HepG2 (cell line): Measurements from ENCODE around the gene PGP. TPM values are rescaled to one million over a fixed set of nuclear protein-coding genes. Genes with fewer than 3 reads are reported as not detected.

Experiments used
- ATAD3A ChIP-seq: sonication (generic); formaldehyde crosslinking; IDR thresholded peaks from 2 replicates; pipeline ENCODE4 v1.4.0; 2020; ENCODE audit warnings: missing genetic modification reagents
- ATF1 ChIP-seq: IDR thresholded peaks from 2 replicates; pipeline ENCODE4 v1.6.1; 2016; ENCODE audit warnings: mild to moderate bottlenecking, control low read depth
- CAMTA2 ChIP-seq: sonication (generic); formaldehyde crosslinking; IDR thresholded peaks from 2 replicates; pipeline ENCODE4 v1.4.0; 2020; ENCODE audit warnings: mild to moderate bottlenecking, missing genetic modification reagents, borderline replicate concordance
- CBX2 ChIP-seq, 2 experiments: fragments of 200-600 bp in 1 of 2; sonication (generic); formaldehyde crosslinking in 1 of 2; IDR thresholded peaks; 2 replicates each; pipeline versions ENCODE4 v1.7.0 to v1.8.1; 2018 to 2022; ENCODE audit warnings: low read depth in 2 of 2, low read length in 1 of 2, mild to moderate bottlenecking in 1 of 2, missing genetic modification reagents in 1 of 2
- CENPT ChIP-seq: sonication (generic); formaldehyde crosslinking; IDR thresholded peaks from 2 replicates; pipeline ENCODE4 v1.8.0; 2022; ENCODE audit warnings: low read depth, mild to moderate bottlenecking, moderate library complexity, missing genetic modification reagents
- CHD4 ChIP-seq: fragments of 200-600 bp; sonication (generic); IDR thresholded peaks from 2 replicates; pipeline ENCODE4 v1.7.0; 2017; ENCODE audit warnings: mild to moderate bottlenecking, low read length, borderline replicate concordance
- HES4 ChIP-seq: sonication (generic); formaldehyde crosslinking; IDR thresholded peaks from 2 replicates; pipeline ENCODE4 v1.9.0; 2021; ENCODE audit warnings: mild to moderate bottlenecking, missing genetic modification reagents, borderline replicate concordance
- KLF12 ChIP-seq: sonication (generic); formaldehyde crosslinking; IDR thresholded peaks from 2 replicates; pipeline ENCODE4 v1.4.0; 2020; ENCODE audit warnings: missing genetic modification reagents, borderline replicate concordance
- KLF15 ChIP-seq: sonication (generic); formaldehyde crosslinking; IDR thresholded peaks from 2 replicates; pipeline ENCODE4 v1.8.1; 2023; ENCODE audit warnings: borderline replicate concordance, mild to moderate bottlenecking, inconsistent platforms, missing genetic modification reagents, mixed read lengths
- NKX3-1 ChIP-seq: sonication (generic); formaldehyde crosslinking; IDR thresholded peaks from 2 replicates; pipeline ENCODE4 v1.5.0; 2020; ENCODE audit warnings: missing genetic modification reagents
- NR1H2 ChIP-seq: sonication (generic); formaldehyde crosslinking; IDR thresholded peaks from 2 replicates; pipeline ENCODE4 v1.8.1; 2022; ENCODE audit warnings: low read depth, missing genetic modification reagents, borderline replicate concordance
- PHF21A ChIP-seq: sonication (generic); formaldehyde crosslinking; IDR thresholded peaks from 2 replicates; pipeline ENCODE4 v1.5.0; 2020; ENCODE audit warnings: mild to moderate bottlenecking, missing genetic modification reagents
- RELA ChIP-seq: sonication (generic); formaldehyde crosslinking; IDR thresholded peaks from 2 replicates; pipeline ENCODE4 v1.4.0; 2020; ENCODE audit warnings: missing genetic modification reagents
- SPEN ChIP-seq: sonication (generic); formaldehyde crosslinking; IDR thresholded peaks from 2 replicates; pipeline ENCODE4 v1.5.1; 2020; ENCODE audit warnings: low read depth, mild to moderate bottlenecking, missing genetic modification reagents
- TEF ChIP-seq: sonication (generic); formaldehyde crosslinking; IDR thresholded peaks from 2 replicates; pipeline ENCODE4 v1.5.0; 2020; ENCODE audit warnings: missing genetic modification reagents
- THAP11 ChIP-seq: IDR thresholded peaks from 2 replicates; pipeline ENCODE4 v1.6.1; 2016; ENCODE audit warnings: missing biosample characterization, missing genetic modification reagents
- U2AF1 ChIP-seq: fragments of 200-400 bp; formaldehyde crosslinking; optimal IDR thresholded peaks from 2 replicates; pipeline ENCODE3; 2017; ENCODE audit warnings: mild to moderate bottlenecking, low read depth, low read length
- ZFP37 ChIP-seq: sonication (generic); formaldehyde crosslinking; IDR thresholded peaks from 2 replicates; pipeline ENCODE4 v1.4.0; 2020; ENCODE audit warnings: missing genetic modification reagents, borderline replicate concordance
- ZNF510 ChIP-seq: sonication (generic); formaldehyde crosslinking; IDR thresholded peaks from 2 replicates; pipeline ENCODE4 v1.4.0; 2020; ENCODE audit warnings: low read depth, mild to moderate bottlenecking, missing genetic modification reagents
- ZNF556 ChIP-seq: sonication (generic); formaldehyde crosslinking; IDR thresholded peaks from 2 replicates; pipeline ENCODE4 v1.4.0; 2020; ENCODE audit warnings: mild to moderate bottlenecking, missing genetic modification reagents, borderline replicate concordance
- ZNF704 ChIP-seq: sonication (generic); formaldehyde crosslinking; IDR thresholded peaks from 2 replicates; pipeline ENCODE4 v1.8.1; 2023; ENCODE audit warnings: mild to moderate bottlenecking, inconsistent platforms, moderate library complexity, missing genetic modification reagents, borderline replicate concordance
- ZNF776 ChIP-seq: sonication (generic); formaldehyde crosslinking; IDR thresholded peaks from 2 replicates; pipeline ENCODE4 v1.4.0; 2020; ENCODE audit warnings: mild to moderate bottlenecking, missing genetic modification reagents
- polyA plus RNA-seq, 8 experiments: library from polyadenylated mRNA; depleted of rRNA in 3 of 8; stranded (reverse) in 7 of 8; unstranded in 1 of 8; fragments of >200 nt; fragmentation: Illumina TruSeq in 4 of 8; extraction: Trizol in 4 of 8; gene quantifications; 2 replicates each; pipeline versions ENCODE4 v1.2.1 to v1.2.3, GENCODE V29; 2011 to 2016; ENCODE audit warnings: low read depth in 4 of 8, missing spikeins in 1 of 8, mixed read lengths in 1 of 8; ENCODE audit not compliant: insufficient read depth in 1 of 8
- total RNA-seq, 5 experiments: library from RNA; depleted of rRNA; stranded (reverse); fragments of >200 nt; fragmentation: Illumina TruSeq; extraction: Trizol; gene quantifications; 2 replicates each; pipeline ENCODE4 v1.2.3, GENCODE V29; 2016; ENCODE audit warnings: low read depth in 1 of 5
- TF ChIP-seq, protein P1 (sequence below): sonication (generic); formaldehyde crosslinking; IDR thresholded peaks from 2 replicates; pipeline ENCODE4 v1.5.1; 2020; ENCODE audit warnings: missing genetic modification reagents, mild to moderate bottlenecking, borderline replicate concordance
- TF ChIP-seq, protein P2 (sequence below): sonication (generic); formaldehyde crosslinking; IDR thresholded peaks from 2 replicates; pipeline ENCODE4 v1.9.0; 2021; ENCODE audit warnings: missing genetic modification reagents, borderline replicate concordance

Gene PGP
- total and polyA plus RNA-seq, 2 of the 13 experiments (the other 11 are each of a cell fraction or from before 2014, with no cell fraction given): 7.3 to 18.3 TPM

DNA sequence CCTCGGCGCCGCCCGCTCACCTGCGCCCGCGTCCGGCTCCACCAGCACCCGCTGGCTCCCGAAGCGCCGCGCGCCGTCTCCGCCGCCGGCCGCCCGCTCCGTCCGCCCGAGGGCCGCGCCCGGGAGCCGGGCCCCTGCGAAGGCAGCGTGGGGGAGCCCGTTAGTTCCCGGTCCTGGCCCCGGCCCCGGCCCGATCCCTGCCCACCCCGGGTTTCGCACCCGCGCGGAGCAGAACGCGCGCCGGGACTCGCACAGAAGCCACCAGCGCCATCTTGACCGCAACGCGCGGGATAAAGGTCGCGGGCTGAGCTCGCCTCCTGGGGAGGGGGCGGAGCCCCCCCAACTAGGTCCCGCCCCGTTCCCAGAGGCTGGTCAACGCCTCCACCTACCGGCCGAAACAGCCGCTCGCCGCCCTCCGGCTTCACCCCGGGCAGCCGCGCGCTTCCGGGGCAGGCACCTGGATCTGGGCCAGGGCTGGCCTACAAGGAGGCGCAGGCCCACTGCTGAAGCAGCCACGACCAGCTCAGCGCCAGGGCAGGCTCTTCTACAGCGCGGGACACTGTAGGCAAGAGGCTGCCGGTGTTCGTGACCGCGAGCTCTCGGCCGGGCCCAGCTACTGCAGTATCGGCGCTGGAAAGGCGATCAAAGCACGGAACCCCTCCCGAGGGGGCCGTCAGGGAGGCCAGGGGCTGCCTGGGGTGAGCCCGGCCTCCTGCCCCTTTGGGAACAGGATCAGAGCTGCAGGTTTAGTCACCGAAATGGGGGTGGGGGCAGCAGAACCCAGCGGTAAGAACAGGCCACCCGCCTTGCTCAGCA, 36.9 kb upstream of the PGP start, which contains the start of gene ECI1 (continued):
- 0 out of 2 replicates have a peak, but pooled peaks have one; percentile 23 for TF ChIP-seq TEF
- TF ChIP-seq ATAD3A (CRISPR knock-in tag): no peak
- no peak for TF ChIP-seq CENPT (CRISPR knock-in tag)
- peak; percentile 34; the same call in 1 of the 2 replicates for TF ChIP-seq RELA (CRISPR knock-in tag)
- TF ChIP-seq, protein P1, sequence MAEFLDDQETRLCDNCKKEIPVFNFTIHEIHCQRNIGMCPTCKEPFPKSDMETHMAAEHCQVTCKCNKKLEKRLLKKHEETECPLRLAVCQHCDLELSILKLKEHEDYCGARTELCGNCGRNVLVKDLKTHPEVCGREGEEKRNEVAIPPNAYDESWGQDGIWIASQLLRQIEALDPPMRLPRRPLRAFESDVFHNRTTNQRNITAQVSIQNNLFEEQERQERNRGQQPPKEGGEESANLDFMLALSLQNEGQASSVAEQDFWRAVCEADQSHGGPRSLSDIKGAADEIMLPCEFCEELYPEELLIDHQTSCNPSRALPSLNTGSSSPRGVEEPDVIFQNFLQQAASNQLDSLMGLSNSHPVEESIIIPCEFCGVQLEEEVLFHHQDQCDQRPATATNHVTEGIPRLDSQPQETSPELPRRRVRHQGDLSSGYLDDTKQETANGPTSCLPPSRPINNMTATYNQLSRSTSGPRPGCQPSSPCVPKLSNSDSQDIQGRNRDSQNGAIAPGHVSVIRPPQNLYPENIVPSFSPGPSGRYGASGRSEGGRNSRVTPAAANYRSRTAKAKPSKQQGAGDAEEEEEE: no peak
- no peak for TF ChIP-seq ZNF510
- no peak for TF ChIP-seq NKX3-1 (CRISPR knock-in tag)
- TF ChIP-seq ZFP37 (CRISPR knock-in tag): no peak; the same call in 1 of the 2 replicates
- TF ChIP-seq THAP11 (CRISPR knock-in tag): peak; percentile 85
- no peak for TF ChIP-seq ATF1 (CRISPR knock-in tag)
- TF ChIP-seq SPEN: peak; percentile 90
- TF ChIP-seq CHD4: no peak
- peak; percentile 79; the same call in 1 of the 2 replicates for TF ChIP-seq PHF21A (CRISPR knock-in tag)
- no peak for TF ChIP-seq KLF15
- no peak for TF ChIP-seq CBX2 (IDR thresholded peaks at IDR 0.05; ENCODE audit: low read depth, low read length)
- TF ChIP-seq CBX2 (CRISPR knock-in tag; IDR thresholded peaks at IDR 0.05; ENCODE audit: low read depth): 0 out of 2 replicates have a peak, but pooled peaks have one; percentile 21
- peak; percentile 51 for TF ChIP-seq U2AF1
- TF ChIP-seq KLF12 (CRISPR knock-in tag): peak; percentile 63; the same call in 1 of the 2 replicates
- peak; percentile 52; the same call in 1 of the 2 replicates for TF ChIP-seq HES4 (CRISPR knock-in tag)
- TF ChIP-seq, protein P2, sequence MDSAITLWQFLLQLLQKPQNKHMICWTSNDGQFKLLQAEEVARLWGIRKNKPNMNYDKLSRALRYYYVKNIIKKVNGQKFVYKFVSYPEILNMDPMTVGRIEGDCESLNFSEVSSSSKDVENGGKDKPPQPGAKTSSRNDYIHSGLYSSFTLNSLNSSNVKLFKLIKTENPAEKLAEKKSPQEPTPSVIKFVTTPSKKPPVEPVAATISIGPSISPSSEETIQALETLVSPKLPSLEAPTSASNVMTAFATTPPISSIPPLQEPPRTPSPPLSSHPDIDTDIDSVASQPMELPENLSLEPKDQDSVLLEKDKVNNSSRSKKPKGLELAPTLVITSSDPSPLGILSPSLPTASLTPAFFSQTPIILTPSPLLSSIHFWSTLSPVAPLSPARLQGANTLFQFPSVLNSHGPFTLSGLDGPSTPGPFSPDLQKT (CRISPR knock-in tag): 0 out of 2 replicates have a peak, but pooled peaks have one; percentile 35
- no peak for TF ChIP-seq NR1H2 (CRISPR knock-in tag)
- peak; percentile 89; the same call in 1 of the 2 replicates for TF ChIP-seq ZNF556 (CRISPR knock-in tag)
- TF ChIP-seq ZNF776 (CRISPR knock-in tag): peak; percentile 92; the same call in 1 of the 2 replicates
- peak; percentile 82; the same call in 1 of the 2 replicates for TF ChIP-seq CAMTA2
- TF ChIP-seq ZNF704: no peak
